ENCODE data around the gene PABPN1L.

Gene PABPN1L

GRCh38 chr16:88906535-88907105 is 40.2 kb upstream of the PABPN1L start:
- H3K27me3 Mint-ChIP-seq: no peaks in the 10 kb centered on the region
- CTCF ChIA-PET: no interaction called here
- DNase-seq: no peak
- no peak overlapping the region for H3K4me3 Mint-ChIP-seq
- no peak overlapping the region for H3K27ac Mint-ChIP-seq
- no peaks in the 10 kb centered on the region for H3K9me3 Mint-ChIP-seq
- no peaks in the 10 kb centered on the region for H3K36me3 Mint-ChIP-seq
- H3K4me1 Mint-ChIP-seq: no peaks in the 10 kb centered on the region

- H3K4me3 Mint-ChIP-seq: no peak overlapping the region
- H3K36me3 Mint-ChIP-seq: no peaks in the 10 kb centered on the region
- H3K27ac Mint-ChIP-seq: no peak overlapping the region
- H3K9me3 Mint-ChIP-seq: no peaks in the 10 kb centered on the region
- no peak for DNase-seq
- no peaks in the 10 kb centered on the region for H3K4me1 Mint-ChIP-seq
- CTCF ChIA-PET: no interaction called here
- no peaks in the 10 kb centered on the region for H3K27me3 Mint-ChIP-seq
Measured at GRCh38 chr16:88906020-88906419, 39.6 kb upstream of the PABPN1L start.

DNA sequence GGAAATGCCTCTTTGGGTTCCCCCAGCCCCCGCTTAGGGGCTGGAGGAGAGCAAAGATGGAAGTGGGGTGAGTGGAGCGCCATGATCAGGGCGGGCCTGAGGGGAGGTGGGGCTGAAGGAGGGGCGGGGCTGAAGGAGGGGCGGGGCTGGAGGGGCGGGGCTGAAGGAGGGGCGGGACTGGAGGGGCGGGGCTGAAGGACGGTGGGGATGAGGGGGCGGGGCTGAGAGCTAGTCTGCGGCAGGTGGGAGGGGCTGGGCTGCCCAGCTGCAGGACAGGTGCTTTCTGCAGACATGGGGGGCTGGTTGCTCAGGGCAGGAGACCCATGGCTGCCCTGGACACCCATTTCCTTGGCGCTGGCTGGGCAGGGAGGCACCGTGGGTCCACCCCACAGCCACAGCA is 39.1 kb upstream of the PABPN1L start:
- no peaks in the 10 kb centered on the region for H3K27me3 Mint-ChIP-seq
- no peak overlapping the region for H3K4me3 Mint-ChIP-seq
- no peaks in the 10 kb centered on the region for H3K4me1 Mint-ChIP-seq
- no peak for DNase-seq
- H3K9me3 Mint-ChIP-seq: no peaks in the 10 kb centered on the region
- H3K27ac Mint-ChIP-seq: no peak overlapping the region
- no peaks in the 10 kb centered on the region for H3K36me3 Mint-ChIP-seq
- CTCF ChIA-PET: no interaction called here

DNA sequence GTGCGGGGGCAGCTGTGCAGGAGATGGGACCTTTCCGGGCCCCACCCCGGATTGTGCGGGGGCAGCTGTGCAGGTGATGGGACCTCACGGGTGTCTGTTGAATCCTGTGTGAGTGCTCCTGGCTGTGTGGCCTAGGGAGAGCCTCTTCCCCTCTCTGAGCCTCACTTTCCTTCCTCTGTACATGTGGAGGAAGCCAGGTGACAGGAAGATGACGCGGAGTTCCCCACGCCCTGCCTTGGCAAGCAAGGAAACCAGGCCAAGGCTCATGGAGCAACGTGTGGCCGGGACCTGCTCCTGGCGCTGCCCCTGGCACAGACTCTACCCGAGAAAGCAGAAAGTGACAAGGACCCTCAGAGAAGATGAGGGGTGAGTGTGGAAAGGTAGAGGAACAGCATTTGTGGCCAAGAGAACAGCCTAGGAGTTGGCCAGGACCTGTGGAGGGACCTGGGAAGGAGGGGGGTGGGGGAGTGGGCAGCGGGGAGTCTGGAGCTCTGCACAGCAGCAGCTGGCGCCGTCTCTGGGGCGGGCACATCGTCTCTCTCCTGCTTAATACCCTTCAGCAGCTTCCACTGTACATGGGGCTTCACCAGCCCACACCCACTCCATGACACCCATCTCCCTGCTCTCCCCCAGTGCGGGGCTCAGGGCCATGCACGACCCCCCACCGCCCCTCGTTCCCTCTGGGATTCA is 38.4 kb upstream of the PABPN1L start:
- H3K27ac Mint-ChIP-seq: no peak overlapping the region
- no peaks in the 10 kb centered on the region for H3K9me3 Mint-ChIP-seq
- H3K27me3 Mint-ChIP-seq: no peaks in the 10 kb centered on the region
- CTCF ChIA-PET: no interaction called here
- no peaks in the 10 kb centered on the region for H3K4me1 Mint-ChIP-seq
- H3K4me3 Mint-ChIP-seq: no peak overlapping the region
- no peak for DNase-seq
- no peaks in the 10 kb centered on the region for H3K36me3 Mint-ChIP-seq

GRCh38 chr16:88903267-88903666 is 36.8 kb upstream of the PABPN1L start:
- CTCF ChIA-PET: no interaction called here
- Mint-ChIP-seq H3K27me3 (no peaks in the 10 kb centered on the region), H3K4me1 (no peaks in the 10 kb centered on the region), H3K4me3 (no peak overlapping the region), H3K36me3 (no peaks in the 10 kb centered on the region), H3K27ac (no peak overlapping the region), H3K9me3 (no peaks in the 10 kb centered on the region)
- DNase-seq: no peak

DNA sequence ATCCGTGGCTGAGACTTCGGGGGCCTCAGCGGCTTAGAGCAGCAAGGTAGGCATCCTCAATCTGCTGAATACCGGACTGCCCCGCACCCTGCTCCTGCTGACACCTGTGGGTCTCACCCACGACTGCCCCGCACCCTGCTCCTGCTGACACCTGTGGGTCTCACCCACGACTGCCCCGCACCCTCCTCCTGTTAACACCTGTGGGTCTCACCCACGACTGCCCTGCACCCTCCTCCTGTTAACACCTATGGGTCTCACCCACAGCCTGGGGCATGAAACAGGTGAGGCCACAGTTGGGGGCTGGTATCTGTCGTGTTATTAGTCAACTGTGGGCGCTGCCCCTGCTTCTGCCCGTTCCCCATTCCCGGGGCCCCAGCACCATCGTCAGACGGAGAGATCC is 36.3 kb upstream of the PABPN1L start:
- no peak for DNase-seq
- Mint-ChIP-seq H3K4me1 (no peaks in the 10 kb centered on the region), H3K27ac (no peak overlapping the region), H3K27me3 (no peaks in the 10 kb centered on the region), H3K9me3 (no peaks in the 10 kb centered on the region), H3K36me3 (no peaks in the 10 kb centered on the region), H3K4me3 (no peak overlapping the region)
- CTCF ChIA-PET: no interaction called here

GRCh38 chr16:88901718-88902337 is 35.4 kb upstream of the PABPN1L start:
- H3K9me3 Mint-ChIP-seq: no peaks in the 10 kb centered on the region
- no peaks in the 10 kb centered on the region for H3K27me3 Mint-ChIP-seq
- no peak overlapping the region for H3K27ac Mint-ChIP-seq
- H3K4me3 Mint-ChIP-seq: no peak overlapping the region
- H3K36me3 Mint-ChIP-seq: no peaks in the 10 kb centered on the region
- CTCF ChIA-PET: no interaction called here
- H3K4me1 Mint-ChIP-seq: no peaks in the 10 kb centered on the region
- no peak for DNase-seq

- H3K36me3 Mint-ChIP-seq: no peaks in the 10 kb centered on the region
- CTCF ChIA-PET: no interaction called here
- DNase-seq: no peak
- no peaks in the 10 kb centered on the region for H3K27me3 Mint-ChIP-seq
- H3K4me3 Mint-ChIP-seq: no peak overlapping the region
- no peaks in the 10 kb centered on the region for H3K9me3 Mint-ChIP-seq
- H3K27ac Mint-ChIP-seq: no peak overlapping the region
- H3K4me1 Mint-ChIP-seq: no peaks in the 10 kb centered on the region
Measured at GRCh38 chr16:88900662-88901052, 34.2 kb upstream of the PABPN1L start.

DNA sequence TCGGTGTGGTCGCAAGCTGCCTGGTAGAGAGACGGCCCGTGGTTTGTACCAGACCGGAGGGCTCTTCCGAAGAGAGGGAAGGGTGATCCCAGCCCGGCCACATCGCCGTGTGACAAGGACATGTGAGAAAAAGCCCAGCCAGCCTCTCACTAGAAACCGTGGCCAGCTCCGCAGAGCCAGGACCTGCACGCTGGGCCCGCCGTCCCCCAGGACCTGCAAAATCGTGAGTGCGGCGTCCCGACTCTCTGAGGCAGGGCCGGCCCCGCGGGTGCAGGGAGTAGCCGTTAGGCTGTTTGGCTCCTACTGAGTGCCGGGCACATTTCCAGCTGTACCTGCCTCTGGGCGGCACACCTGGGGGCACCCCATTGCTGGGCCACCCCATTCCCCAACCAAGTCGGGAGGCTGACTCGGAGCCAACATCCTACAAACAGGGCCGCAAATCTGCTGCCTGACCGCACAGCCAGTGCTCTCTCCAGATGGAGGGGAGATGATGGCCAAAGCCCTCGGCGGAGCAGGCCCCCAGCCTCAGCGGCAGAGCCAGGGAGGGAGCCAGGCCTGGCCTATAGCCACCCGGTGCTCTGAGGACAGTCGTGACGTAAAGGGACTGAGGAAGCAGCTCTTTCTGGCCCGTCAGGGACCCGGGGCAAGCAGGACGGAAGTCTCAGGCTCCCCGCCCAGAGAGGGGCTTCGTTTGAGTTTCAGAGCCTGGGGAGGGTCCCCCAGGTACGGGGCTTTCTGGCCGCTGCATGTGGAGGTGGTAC is 33.6 kb upstream of the PABPN1L start:
- Mint-ChIP-seq H3K4me3 (no peak overlapping the region), H3K36me3 (no peaks in the 10 kb centered on the region), H3K4me1 (no peaks in the 10 kb centered on the region), H3K9me3 (no peaks in the 10 kb centered on the region), H3K27ac (no peak overlapping the region), H3K27me3 (no peaks in the 10 kb centered on the region)
- CTCF ChIA-PET: no interaction called here
- DNase-seq: no peak

DNA sequence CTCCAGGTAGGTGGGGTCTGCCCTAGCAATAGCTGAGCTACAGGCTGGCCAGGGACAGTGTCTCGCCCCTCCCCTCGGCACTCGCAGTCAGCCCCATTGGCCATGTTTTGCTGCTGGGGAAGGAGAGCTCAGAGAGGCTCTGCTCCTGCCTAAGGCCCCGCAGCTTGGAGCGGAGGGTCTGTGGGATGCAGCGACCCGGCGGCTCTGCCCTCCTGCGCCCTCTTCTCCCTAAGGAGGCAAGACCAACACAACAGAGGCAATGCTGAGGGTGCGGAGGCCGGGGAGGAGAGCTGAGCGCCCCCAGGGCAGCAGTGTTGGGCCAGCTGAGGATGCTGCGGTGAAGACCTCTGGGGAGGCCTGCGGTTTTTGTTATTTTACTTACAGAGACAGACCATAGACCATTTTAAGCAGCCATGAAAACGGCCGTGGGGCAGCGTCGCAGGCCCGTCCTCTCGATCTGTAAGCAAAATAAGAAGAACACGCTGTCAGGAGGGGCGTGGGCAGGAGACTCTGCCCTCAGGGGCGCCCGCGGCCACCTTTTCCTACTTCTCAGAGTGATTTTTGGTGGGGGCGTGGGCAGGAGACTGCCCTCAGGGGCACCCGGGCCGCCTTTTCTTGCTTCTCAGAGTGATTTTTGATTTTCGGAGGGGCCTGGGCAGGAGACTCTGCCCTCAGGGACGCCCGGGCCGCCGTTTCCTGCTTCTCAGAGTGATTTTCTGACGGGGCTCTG is 31.4 kb upstream of the PABPN1L start:
- H3K9me3 Mint-ChIP-seq: no peaks in the 10 kb centered on the region
- CTCF ChIA-PET: no interaction called here
- H3K27ac Mint-ChIP-seq: no peak overlapping the region

DNA sequence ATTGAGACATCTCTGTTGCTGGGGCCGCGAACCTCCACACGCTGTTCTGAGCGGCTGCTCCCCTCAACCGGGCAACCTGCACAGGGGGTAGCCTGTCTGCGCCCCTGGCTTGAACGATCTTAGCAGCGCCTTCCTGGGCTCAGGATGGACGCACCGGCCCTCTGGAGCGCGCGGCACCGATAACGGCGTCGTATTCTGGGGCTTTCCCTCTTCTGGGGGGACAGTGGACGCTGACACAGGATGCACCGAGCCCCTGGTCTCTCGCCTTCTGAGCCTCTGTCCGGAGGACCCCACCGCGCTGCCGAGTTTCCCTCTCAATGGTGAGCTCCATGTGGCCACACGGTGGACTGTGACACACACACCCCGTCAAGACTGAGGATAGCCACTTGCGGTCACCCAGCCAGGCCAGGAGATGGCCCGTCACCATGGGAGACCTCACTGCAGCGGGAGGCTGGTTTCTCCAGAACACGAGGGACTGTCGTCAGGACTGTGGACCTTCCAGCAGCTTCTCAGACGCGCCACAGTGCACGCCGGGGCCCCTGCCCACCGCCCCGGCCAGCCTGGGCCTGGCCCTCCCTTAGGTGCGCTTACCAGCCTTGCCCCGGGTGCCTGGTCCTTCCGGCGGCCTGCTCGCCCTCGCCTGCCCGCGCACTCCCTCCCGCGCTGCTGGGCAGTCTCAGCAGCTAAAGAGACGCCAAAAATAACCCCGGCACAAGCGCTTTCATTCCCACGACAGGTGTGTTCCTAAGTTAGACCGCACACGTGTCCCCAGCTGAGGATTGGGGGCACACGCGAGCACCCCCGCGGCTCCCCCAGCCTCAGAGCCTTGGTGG is 30.0 kb upstream of the PABPN1L start:
- Mint-ChIP-seq H3K9me3 (no peaks in the 10 kb centered on the region), H3K27me3 (no peaks in the 10 kb centered on the region), H3K4me1 (no peaks in the 10 kb centered on the region), H3K36me3 (no peaks in the 10 kb centered on the region), H3K27ac (no peak overlapping the region), H3K4me3 (no peak overlapping the region)
- CTCF ChIA-PET: no interaction called here
- DNase-seq: no peak

More for the DNA sequence above, 31.4 kb upstream of the PABPN1L start:
- Mint-ChIP-seq H3K27me3 (no peaks in the 10 kb centered on the region), H3K4me3 (no peak overlapping the region), H3K36me3 (no peaks in the 10 kb centered on the region), H3K4me1 (no peaks in the 10 kb centered on the region)
- no peak for DNase-seq

GRCh38 chr16:88895335-88895734 is 28.9 kb upstream of the PABPN1L start:
- Mint-ChIP-seq H3K4me3 (no peak overlapping the region), H3K27me3 (no peaks in the 10 kb centered on the region), H3K9me3 (no peaks in the 10 kb centered on the region), H3K36me3 (no peaks in the 10 kb centered on the region), H3K27ac (no peak overlapping the region), H3K4me1 (no peaks in the 10 kb centered on the region)
- CTCF ChIA-PET: no interaction called here
- no peak for DNase-seq

DNA sequence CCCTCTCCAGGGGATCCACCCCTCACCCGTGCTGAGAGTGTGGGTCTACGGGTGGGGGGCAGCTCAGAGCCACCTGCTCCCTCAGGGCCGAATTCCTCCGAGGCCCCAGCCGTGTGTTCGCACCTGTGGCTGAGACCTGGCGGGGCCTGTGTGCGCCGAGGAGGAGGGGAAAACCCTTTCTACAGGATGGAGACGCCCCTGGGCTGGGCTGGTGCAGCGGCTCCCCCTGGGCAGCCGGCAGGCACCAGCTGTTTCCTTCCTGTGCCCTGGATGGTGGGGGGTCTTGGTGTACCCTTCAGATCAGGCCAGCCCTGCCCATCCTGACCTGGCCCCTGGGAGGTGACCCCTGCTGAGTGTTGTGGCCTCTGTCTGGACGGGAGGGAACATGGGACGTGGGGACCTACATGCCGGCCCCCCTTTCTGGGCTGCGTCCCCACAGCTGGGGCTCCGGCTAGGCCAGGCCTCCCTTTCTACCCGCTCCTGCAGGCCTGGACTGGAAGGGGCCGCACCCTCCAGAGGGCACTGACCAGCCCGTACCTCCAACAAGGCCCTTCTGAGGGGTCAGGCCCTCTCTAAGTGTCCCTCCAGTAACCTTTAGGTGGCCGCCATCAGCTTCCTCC is 28.3 kb upstream of the PABPN1L start:
- Mint-ChIP-seq H3K36me3 (no peaks in the 10 kb centered on the region), H3K27me3 (no peaks in the 10 kb centered on the region), H3K27ac (no peak overlapping the region), H3K9me3 (no peaks in the 10 kb centered on the region), H3K4me3 (no peak overlapping the region), H3K4me1 (no peaks in the 10 kb centered on the region)
- DNase-seq: no peak
- CTCF ChIA-PET: no interaction called here

Data from activated naive CD4-positive, alpha-beta T cell treated with anti-CD3 and anti-CD28 coated beads, Interleukin-2, amount 10 ng/mL, durations not matched to agents 7 days and 5 days (primary cell).